Measurements from ENCODE around the gene CCDC148. TPM values are rescaled to one million over a fixed set of nuclear protein-coding genes. Genes with fewer than 3 reads are reported as not detected.

CCDC148 gene
- total and polyA plus RNA-seq, 2 experiments from 2014 or later, result 0.39 to 2.1 TPM

- Histone ChIP-seq H3K27ac (no peak overlapping the region), H3K9me3 (ENCODE audit: low read depth) (no peaks in the 10 kb centered on the region), H3K4me1 (ENCODE audit: low read depth) (no peaks in the 10 kb centered on the region), H3K36me3 (no peaks in the 10 kb centered on the region), H3K27me3 (no peaks in the 10 kb centered on the region), H3K4me3 (no peak overlapping the region)
- DNase-seq (ENCODE audit: low read depth in 1 of 2, low spot score in 1 of 2), result no peak
- TF ChIP-seq CTCF (IDR thresholded peaks at IDR 0.05; ENCODE audit: low read depth, low read length), result no peak
Measured at GRCh38 chr2:158411748-158412147, 44.8 kb downstream of the CCDC148 start.

GRCh38 chr2:158410132-158410531 lies 46.4 kb downstream of the CCDC148 start:
- no peak for DNase-seq (ENCODE audit: low read depth in 1 of 2, low spot score in 1 of 2)
- no peak overlapping the region for H3K27ac ChIP-seq
- no peaks in the 10 kb centered on the region for H3K36me3 ChIP-seq
- no peaks in the 10 kb centered on the region for H3K9me3 ChIP-seq (ENCODE audit: low read depth)
- no peak overlapping the region for H3K4me3 ChIP-seq
- TF ChIP-seq CTCF (IDR thresholded peaks at IDR 0.05; ENCODE audit: low read depth, low read length), result no peak
- no peaks in the 10 kb centered on the region for H3K27me3 ChIP-seq
- no peaks in the 10 kb centered on the region for H3K4me1 ChIP-seq (ENCODE audit: low read depth)

GRCh38 chr2:158407031-158407430 lies 49.5 kb downstream of the CCDC148 start:
- Histone ChIP-seq H3K4me3 (no peak overlapping the region), H3K4me1 (ENCODE audit: low read depth) (no peaks in the 10 kb centered on the region), H3K36me3 (no peaks in the 10 kb centered on the region), H3K27ac (no peak overlapping the region), H3K9me3 (ENCODE audit: low read depth) (no peaks in the 10 kb centered on the region), H3K27me3 (no peaks in the 10 kb centered on the region)
- no peak for DNase-seq (ENCODE audit: low read depth in 1 of 2, low spot score in 1 of 2)
- TF ChIP-seq CTCF (IDR thresholded peaks at IDR 0.05; ENCODE audit: low read depth, low read length), result no peak

GRCh38 chr2:158405341-158405740 lies 51.2 kb downstream of the CCDC148 start:
- no peaks in the 10 kb centered on the region for H3K36me3 ChIP-seq
- TF ChIP-seq CTCF (IDR thresholded peaks at IDR 0.05; ENCODE audit: low read depth, low read length), result no peak
- H3K9me3 ChIP-seq (ENCODE audit: low read depth), result no peaks in the 10 kb centered on the region
- H3K27ac ChIP-seq, result no peak overlapping the region
- no peaks in the 10 kb centered on the region for H3K27me3 ChIP-seq
- no peaks in the 10 kb centered on the region for H3K4me1 ChIP-seq (ENCODE audit: low read depth)
- no peak for DNase-seq (ENCODE audit: low read depth in 1 of 2, low spot score in 1 of 2)
- H3K4me3 ChIP-seq, result no peak overlapping the region

- Histone ChIP-seq H3K9me3 (ENCODE audit: low read depth) (no peaks in the 10 kb centered on the region), H3K36me3 (no peaks in the 10 kb centered on the region), H3K4me3 (no peak overlapping the region), H3K27me3 (no peaks in the 10 kb centered on the region), H3K4me1 (ENCODE audit: low read depth) (no peaks in the 10 kb centered on the region), H3K27ac (no peak overlapping the region)
- no peak for DNase-seq (ENCODE audit: low read depth in 1 of 2, low spot score in 1 of 2)
- no peak for TF ChIP-seq CTCF (IDR thresholded peaks at IDR 0.05; ENCODE audit: low read depth, low read length)
Measured at GRCh38 chr2:158403237-158403636, 53.3 kb downstream of the CCDC148 start.

- H3K27ac ChIP-seq, result no peak overlapping the region
- no peak overlapping the region for H3K4me3 ChIP-seq
- no peaks in the 10 kb centered on the region for H3K9me3 ChIP-seq (ENCODE audit: low read depth)
- no peaks in the 10 kb centered on the region for H3K27me3 ChIP-seq
- no peaks in the 10 kb centered on the region for H3K36me3 ChIP-seq
- H3K4me1 ChIP-seq (ENCODE audit: low read depth), result no peaks in the 10 kb centered on the region
- TF ChIP-seq CTCF (IDR thresholded peaks at IDR 0.05; ENCODE audit: low read depth, low read length), result no peak
- no peak for DNase-seq (ENCODE audit: low read depth in 1 of 2, low spot score in 1 of 2)
Measured at GRCh38 chr2:158402665-158403064, 53.9 kb downstream of the CCDC148 start.

All from cardiac muscle cell (in vitro differentiated cells and primary cell).